ENCODE measurements around the gene CACNA1H. TPM values are rescaled to one million over a fixed set of nuclear protein-coding genes. Genes with fewer than 3 reads are reported as not detected.

The CACNA1H gene
- 0.05 and 0.07 TPM in 2 replicates for total RNA-seq

GRCh38 chr16:1152651-1153259 lies at the start of gene CACNA1H:
CACNA1H (plus strand) TSS chr16:1153106; CDS start chr16:1153738, 632 bp downstream.
- no peaks in the 10 kb centered on the region for H3K9me3 Mint-ChIP-seq
- H3K4me3 Mint-ChIP-seq = peak within 1 kb of the TSS; percentile 49
- H3K36me3 Mint-ChIP-seq (ENCODE audit: low read depth) = no peaks in the 10 kb centered on the region

DNA sequence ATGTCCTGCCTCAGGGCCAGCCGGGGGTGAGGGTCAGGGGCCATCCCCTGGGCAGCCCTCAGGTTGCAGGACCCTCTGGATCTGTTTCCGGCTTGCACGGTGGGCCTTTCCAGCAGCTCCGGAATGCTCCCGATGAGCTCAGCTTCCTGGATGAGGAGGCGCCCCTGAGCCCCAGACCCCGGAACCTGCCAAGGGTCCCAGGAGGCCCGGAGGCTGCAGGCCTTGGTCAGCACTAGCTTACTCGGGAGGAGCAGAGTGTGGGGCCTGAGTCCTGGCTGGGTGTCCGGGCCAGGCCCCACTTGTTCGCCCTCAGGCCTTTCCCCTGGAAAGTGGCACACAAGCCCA lies 49.3 kb upstream of the CACNA1H start:
- no peak overlapping the region for H3K4me3 Mint-ChIP-seq
- no peaks in the 10 kb centered on the region for H3K4me1 Mint-ChIP-seq
- DNase-seq = no peak
- H3K9me3 Mint-ChIP-seq = no peaks in the 10 kb centered on the region
- no peaks in the 10 kb centered on the region for H3K27me3 Mint-ChIP-seq
- no peak overlapping the region for H3K27ac Mint-ChIP-seq
- intact Hi-C loops (cut with micrococcal nuclease) = no loop called here
- no peaks in the 10 kb centered on the region for H3K36me3 Mint-ChIP-seq (ENCODE audit: low read depth)

More at GRCh38 chr16:1152651-1153259, at the start of gene CACNA1H:
- intact Hi-C loops (cut with micrococcal nuclease) = no loop called here
- Mint-ChIP-seq H3K4me1 (no peaks in the 10 kb centered on the region), H3K27me3 (peaks cover 16% of the 10 kb centered on the region), H3K27ac (no peak within 1 kb of the TSS)
- peak; percentile 80 for DNase-seq

- DNase-seq = peak; percentile 69
- Mint-ChIP-seq H3K4me1 (no peaks in the 10 kb centered on the region), H3K9me3 (no peaks in the 10 kb centered on the region), H3K4me3 (no peak overlapping the region), H3K27me3 (no peaks in the 10 kb centered on the region), H3K36me3 (ENCODE audit: low read depth) (no peaks in the 10 kb centered on the region), H3K27ac (no peak overlapping the region)
- intact Hi-C loops (cut with micrococcal nuclease) = no loop called here
Measured at GRCh38 chr16:1105888-1106620, 46.9 kb upstream of the CACNA1H start.

- H3K4me3 Mint-ChIP-seq = no peak overlapping the region
- H3K4me1 Mint-ChIP-seq = no peaks in the 10 kb centered on the region
- H3K9me3 Mint-ChIP-seq = no peaks in the 10 kb centered on the region
- H3K27ac Mint-ChIP-seq = no peak overlapping the region
- DNase-seq = no peak
- H3K27me3 Mint-ChIP-seq = no peaks in the 10 kb centered on the region
- no peaks in the 10 kb centered on the region for H3K36me3 Mint-ChIP-seq (ENCODE audit: low read depth)
- intact Hi-C loops (cut with micrococcal nuclease) = no loop called here
Measured at GRCh38 chr16:1106659-1107058, 46.2 kb upstream of the CACNA1H start.

- no peak for DNase-seq
- no peaks in the 10 kb centered on the region for H3K27me3 Mint-ChIP-seq
- no peaks in the 10 kb centered on the region for H3K4me1 Mint-ChIP-seq
- intact Hi-C loops (cut with micrococcal nuclease) = no loop called here
- H3K36me3 Mint-ChIP-seq (ENCODE audit: low read depth) = no peaks in the 10 kb centered on the region
- H3K9me3 Mint-ChIP-seq = no peaks in the 10 kb centered on the region
- H3K4me3 Mint-ChIP-seq = no peak overlapping the region
- H3K27ac Mint-ChIP-seq = no peak overlapping the region
Measured at GRCh38 chr16:1107141-1107540, 45.8 kb upstream of the CACNA1H start.

DNA sequence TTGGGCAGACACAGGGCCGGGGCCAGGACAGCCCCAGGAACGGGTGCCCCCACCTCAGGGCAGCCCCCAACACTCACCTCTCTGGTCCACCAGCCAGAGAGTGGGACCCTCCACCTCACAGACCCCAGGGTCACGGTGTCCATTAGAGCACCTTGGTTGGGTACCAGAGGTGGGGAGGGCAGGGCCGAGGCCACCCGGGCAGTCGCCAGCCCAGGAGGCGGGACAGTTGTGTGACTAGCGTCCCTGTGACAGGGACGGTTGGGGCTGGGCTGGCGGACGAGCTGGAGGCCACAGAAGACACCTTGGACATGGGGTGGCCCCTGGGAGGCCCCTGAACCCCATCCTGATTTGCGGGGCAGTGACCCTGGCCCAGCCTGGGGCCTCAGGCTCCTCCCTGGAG lies 45.2 kb upstream of the CACNA1H start:
- H3K27me3 Mint-ChIP-seq = no peaks in the 10 kb centered on the region
- no peak for DNase-seq
- no peaks in the 10 kb centered on the region for H3K4me1 Mint-ChIP-seq
- H3K4me3 Mint-ChIP-seq = no peak overlapping the region
- H3K27ac Mint-ChIP-seq = no peak overlapping the region
- intact Hi-C loops (cut with micrococcal nuclease) = no loop called here
- no peaks in the 10 kb centered on the region for H3K36me3 Mint-ChIP-seq (ENCODE audit: low read depth)
- H3K9me3 Mint-ChIP-seq = no peaks in the 10 kb centered on the region

- H3K9me3 Mint-ChIP-seq = no peaks in the 10 kb centered on the region
- intact Hi-C loops (cut with micrococcal nuclease) = no loop called here
- H3K36me3 Mint-ChIP-seq (ENCODE audit: low read depth) = no peaks in the 10 kb centered on the region
- no peak for DNase-seq
- H3K4me1 Mint-ChIP-seq = no peaks in the 10 kb centered on the region
- no peak overlapping the region for H3K27ac Mint-ChIP-seq
- no peaks in the 10 kb centered on the region for H3K27me3 Mint-ChIP-seq
- no peak overlapping the region for H3K4me3 Mint-ChIP-seq
Measured at GRCh38 chr16:1108299-1109252, 44.3 kb upstream of the CACNA1H start.

- H3K36me3 Mint-ChIP-seq (ENCODE audit: low read depth) = no peaks in the 10 kb centered on the region
- H3K4me3 Mint-ChIP-seq = no peak overlapping the region
- intact Hi-C loops (cut with micrococcal nuclease) = no loop called here
- H3K4me1 Mint-ChIP-seq = no peaks in the 10 kb centered on the region
- no peaks in the 10 kb centered on the region for H3K27me3 Mint-ChIP-seq
- H3K9me3 Mint-ChIP-seq = no peaks in the 10 kb centered on the region
- DNase-seq = no peak
- no peak overlapping the region for H3K27ac Mint-ChIP-seq
Measured at GRCh38 chr16:1109648-1110047, 43.3 kb upstream of the CACNA1H start.

DNA sequence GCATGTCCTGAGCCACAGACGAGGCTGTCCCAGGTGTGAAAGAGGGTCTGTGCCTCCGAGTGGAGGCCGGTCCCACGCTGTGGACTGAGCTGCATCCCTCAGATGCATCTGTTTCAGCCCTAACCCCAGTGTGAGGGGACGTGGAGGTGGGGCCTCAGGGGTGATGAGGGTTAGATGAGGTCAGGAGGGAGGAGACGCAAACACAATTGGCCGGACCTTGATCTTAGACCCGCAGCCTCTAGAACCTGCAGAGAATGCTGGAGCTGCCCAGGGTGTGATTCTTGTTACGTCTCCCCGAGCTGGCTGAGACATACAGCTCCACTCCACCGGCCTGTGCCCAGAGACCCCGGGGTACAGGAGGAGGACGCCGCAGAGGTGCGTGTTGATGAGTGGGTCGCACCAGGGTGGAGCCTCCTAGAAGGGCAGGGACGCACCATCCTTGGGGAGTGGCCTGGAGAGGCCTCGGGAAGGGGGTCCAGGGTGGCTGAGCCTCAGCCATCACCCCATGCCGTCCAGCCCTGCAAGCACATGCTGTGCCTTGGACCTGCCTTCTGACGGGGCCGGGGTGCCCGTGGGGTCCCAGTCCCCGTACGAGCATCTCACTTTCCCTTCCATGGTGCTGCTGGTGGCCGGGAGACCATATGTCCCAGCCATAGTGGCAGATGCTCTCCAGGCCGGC lies 40.3 kb upstream of the CACNA1H start:
- no peaks in the 10 kb centered on the region for H3K27me3 Mint-ChIP-seq
- H3K4me3 Mint-ChIP-seq = no peak overlapping the region
- intact Hi-C loops (cut with micrococcal nuclease) = no loop called here
- H3K4me1 Mint-ChIP-seq = no peaks in the 10 kb centered on the region
- H3K27ac Mint-ChIP-seq = no peak overlapping the region
- DNase-seq = no peak
- no peaks in the 10 kb centered on the region for H3K9me3 Mint-ChIP-seq
- no peaks in the 10 kb centered on the region for H3K36me3 Mint-ChIP-seq (ENCODE audit: low read depth)

GRCh38 chr16:1113489-1113888 lies 39.4 kb upstream of the CACNA1H start:
- no peaks in the 10 kb centered on the region for H3K4me1 Mint-ChIP-seq
- no peak overlapping the region for H3K27ac Mint-ChIP-seq
- H3K9me3 Mint-ChIP-seq = no peaks in the 10 kb centered on the region
- no peak overlapping the region for H3K4me3 Mint-ChIP-seq
- intact Hi-C loops (cut with micrococcal nuclease) = no loop called here
- no peaks in the 10 kb centered on the region for H3K36me3 Mint-ChIP-seq (ENCODE audit: low read depth)
- no peak for DNase-seq
- H3K27me3 Mint-ChIP-seq = no peaks in the 10 kb centered on the region

- Mint-ChIP-seq H3K27me3 (no peaks in the 10 kb centered on the region), H3K4me1 (no peaks in the 10 kb centered on the region), H3K9me3 (no peaks in the 10 kb centered on the region), H3K27ac (no peak overlapping the region), H3K36me3 (ENCODE audit: low read depth) (no peaks in the 10 kb centered on the region), H3K4me3 (no peak overlapping the region)
- DNase-seq = no peak
- intact Hi-C loops (cut with micrococcal nuclease) = no loop called here
Measured at GRCh38 chr16:1113889-1114526, 38.9 kb upstream of the CACNA1H start.

GRCh38 chr16:1116693-1117077 lies 36.2 kb upstream of the CACNA1H start:
- no peaks in the 10 kb centered on the region for H3K9me3 Mint-ChIP-seq
- no peaks in the 10 kb centered on the region for H3K4me1 Mint-ChIP-seq
- H3K36me3 Mint-ChIP-seq (ENCODE audit: low read depth) = no peaks in the 10 kb centered on the region

DNA sequence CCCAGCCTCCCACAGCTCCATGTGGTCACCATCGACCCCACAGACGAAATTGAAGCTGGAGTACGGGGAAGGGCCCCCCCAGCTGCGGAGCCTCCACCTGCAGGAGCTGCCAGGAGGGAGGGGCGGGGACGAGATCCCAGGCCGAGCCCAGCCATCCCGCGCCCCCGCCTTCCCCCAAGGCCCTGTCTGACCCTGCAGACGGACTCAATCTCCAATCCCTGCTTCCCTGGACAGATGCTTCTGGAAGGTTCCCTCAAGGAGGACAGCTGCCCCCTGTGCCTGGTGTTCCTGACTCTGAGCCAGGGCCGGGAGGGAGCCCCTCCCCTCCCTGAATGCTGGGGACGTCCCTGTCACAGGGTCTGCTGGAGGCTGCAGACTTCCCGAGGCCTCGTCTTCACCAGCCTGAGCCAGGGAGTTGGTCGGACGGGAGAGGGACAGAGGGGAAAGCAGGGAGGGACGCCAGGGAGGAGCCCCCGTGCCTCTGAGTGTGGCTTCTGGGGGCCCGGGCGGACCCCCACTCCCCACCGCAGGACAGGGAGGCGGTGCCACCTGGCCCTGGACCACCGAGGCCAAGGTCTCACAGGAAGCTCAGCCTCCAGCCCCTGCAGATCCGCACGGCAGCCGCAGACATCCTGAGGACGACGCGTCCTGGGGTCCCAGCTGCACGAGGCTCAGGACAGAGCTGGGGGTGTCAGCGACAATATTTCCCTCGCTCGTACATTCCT lies 35.6 kb upstream of the CACNA1H start:
- no peaks in the 10 kb centered on the region for H3K9me3 Mint-ChIP-seq
- H3K4me3 Mint-ChIP-seq = no peak overlapping the region
- DNase-seq = no peak
- no peak overlapping the region for H3K27ac Mint-ChIP-seq
- H3K4me1 Mint-ChIP-seq = no peaks in the 10 kb centered on the region
- intact Hi-C loops (cut with micrococcal nuclease) = no loop called here
- no peaks in the 10 kb centered on the region for H3K27me3 Mint-ChIP-seq
- H3K36me3 Mint-ChIP-seq (ENCODE audit: low read depth) = no peaks in the 10 kb centered on the region

More at GRCh38 chr16:1116693-1117077, 36.2 kb upstream of the CACNA1H start:
- Mint-ChIP-seq H3K27me3 (no peaks in the 10 kb centered on the region), H3K4me3 (no peak overlapping the region), H3K27ac (no peak overlapping the region)
- intact Hi-C loops (cut with micrococcal nuclease) = no loop called here
- DNase-seq = no peak
